T-cell (primary cell): ENCODE results near the gene EPB41L4B. TPM values are rescaled to one million over a fixed set of nuclear protein-coding genes. Genes with fewer than 3 reads are reported as not detected.

Source experiments
- ATAC-seq, 4 experiments: fragments of 200-7000 bp in 3 of 4; fragments of 150-1000 bp in 1 of 4; cut with Tn5 transposase; replicated peaks in 1 of 4; 1 replicate in 3 of 4; 2 replicates in 1 of 4; pipeline ENCODE4 v1.10.0; 2021; ENCODE audit warnings: moderate library complexity in 3 of 4, mild to moderate bottlenecking in 2 of 4, moderate number of reproducible peaks in 1 of 4
- CTCF ChIA-PET, 2 donors: fragments of 300-600 bp; sonication (Branson Sonifier 250); formaldehyde crosslinking; loops; one replicate each; lab custom pipeline; 2022; ENCODE audit warnings: antibody characterized with exemption in 2 of 2; lab: Charles Lee
- POLR2A ChIA-PET, 2 donors: fragments of 300-600 bp; sonication (Branson Sonifier 250); formaldehyde crosslinking; loops; one replicate each; lab custom pipeline; 2022; ENCODE audit warnings: antibody characterized with exemption in 2 of 2; lab: Charles Lee
- DNase-seq, 35 experiments: peaks; one replicate each; pipeline versions ENCODE4 v3.0.0 to v3.0.0-alpha.2; 2013 to 2023
- H3K27ac ChIP-seq: one replicate; pipeline ENCODE4 v1.5.1; 2013; ENCODE audit warnings: low read length
- H3K27me3 ChIP-seq, 2 experiments: replicated peaks in 1 of 2; 1 replicate in 1 of 2; 2 replicates in 1 of 2; pipeline versions ENCODE4 v1.6.1 to v1.7.0; 2013; ENCODE audit warnings: low read length in 1 of 2, mixed read lengths in 1 of 2; ENCODE audit not compliant: control insufficient read depth in 2 of 2, insufficient read depth in 2 of 2; ENCODE audit errors: extremely low read depth in 1 of 2
- H3K36me3 ChIP-seq, 2 donors: 1 replicate in 1 of 2; 2 replicates in 1 of 2; pipeline versions ENCODE4 v1.6.1 to v1.7.0; 2013; ENCODE audit warnings: low read length in 1 of 2; ENCODE audit not compliant: control insufficient read depth in 2 of 2, insufficient read depth in 1 of 2; ENCODE audit errors: extremely low read depth in 1 of 2
- H3K4me1 ChIP-seq, 2 experiments: 1 replicate in 1 of 2; 2 replicates in 1 of 2; pipeline versions ENCODE4 v1.6.1 to v1.7.0; 2013; ENCODE audit warnings: low read length in 2 of 2, mixed read lengths in 1 of 2; ENCODE audit not compliant: insufficient read depth in 2 of 2, control insufficient read depth in 1 of 2; ENCODE audit errors: extremely low read depth in 1 of 2
- H3K4me3 ChIP-seq, 2 donors: 1 replicate in 1 of 2; 2 replicates in 1 of 2; pipeline versions ENCODE4 v1.5.1 to v1.7.0; 2013; ENCODE audit warnings: mild to moderate bottlenecking in 2 of 2, low read length in 1 of 2, moderate library complexity in 1 of 2; ENCODE audit not compliant: control insufficient read depth in 1 of 2; ENCODE audit errors: extremely low read depth in 1 of 2
- H3K9me3 ChIP-seq: 2 replicates; pipeline ENCODE4 v1.7.0; 2013
- H3K27ac Mint-ChIP-seq, 2 donors: one replicate each; pipeline ENCODE4 v1.8.0; 2020 to 2021; ENCODE audit warnings: mild to moderate bottlenecking in 2 of 2, mixed read lengths in 2 of 2
- H3K27me3 Mint-ChIP-seq, 2 donors: one replicate each; pipeline ENCODE4 v1.8.0; 2021 to 2022; ENCODE audit warnings: mixed read lengths in 2 of 2
- H3K36me3 Mint-ChIP-seq: one replicate; pipeline ENCODE4 v1.8.0; 2021; ENCODE audit warnings: mixed read lengths
- H3K4me1 Mint-ChIP-seq, 3 donors: one replicate each; pipeline ENCODE4 v1.8.0; 2020 to 2022; ENCODE audit warnings: mixed read lengths in 3 of 3, mild to moderate bottlenecking in 1 of 3
- H3K4me3 Mint-ChIP-seq, 3 donors: one replicate each; pipeline ENCODE4 v1.8.0; 2020 to 2022; ENCODE audit warnings: mild to moderate bottlenecking in 3 of 3, mixed read lengths in 3 of 3, moderate library complexity in 3 of 3
- H3K9me3 Mint-ChIP-seq, 3 donors: one replicate each; pipeline ENCODE4 v1.8.0; 2020 to 2022; ENCODE audit warnings: mixed read lengths in 3 of 3
- WGBS: methylation state at CpG from one replicate; pipeline ENCODE4 v1.1.5; 2013; ENCODE audit warnings: missing lambda C conversion rate; ENCODE audit not compliant: insufficient coverage; 5-methylcytosine and 5-hydroxymethylcytosine counted together
- total RNA-seq, 35 experiments: library from RNA in 6 of 35; stranded (reverse) in 6 of 35; fragments of 120-200 nt in 1 of 35; gene quantifications; one replicate each; pipeline versions ENCODE4 v1.2.1 to v1.2.4 and lab custom pipeline; 2013 to 2026

EPB41L4B gene
- total RNA-seq, 5 donors from 2014 or later (not counting 1 experiment from before 2014, with no cell fraction given) = 0.16 to 0.26 (median 0.16) TPM; not detected in 2

DNA sequence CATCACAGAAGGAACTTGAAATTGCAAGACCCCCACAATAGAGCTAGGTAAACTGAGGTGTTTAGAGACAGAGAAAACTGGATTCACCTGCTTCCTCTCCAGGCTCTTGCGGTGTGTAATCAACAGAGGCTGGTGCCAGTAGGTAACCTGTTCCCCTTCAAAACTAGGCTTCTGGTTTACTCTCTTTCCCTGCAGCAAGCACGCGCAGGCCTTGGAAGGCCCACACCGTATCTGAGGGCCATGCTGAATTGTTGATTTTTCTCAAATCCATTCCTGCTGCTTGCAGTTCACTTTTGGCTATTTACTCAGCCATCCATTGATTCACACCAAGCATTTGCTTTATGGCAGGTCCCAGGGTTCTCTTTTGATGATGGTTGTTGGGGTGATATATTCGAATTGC, 153.1 kb downstream of the EPB41L4B start:
- H3K4me1 Mint-ChIP-seq = peaks cover 2 to 5% (median 4%) of the 10 kb centered on the region in 3 donors
- POLR2A ChIA-PET = no interaction called here
- peaks cover 0 to 2% of the 10 kb centered on the region in 2 experiments for H3K4me1 ChIP-seq
- WGBS = 98% methylated on average over 4 of the region's 5 CpGs
- H3K9me3 Mint-ChIP-seq = peaks cover 0 to 7% (median 0%) of the 10 kb centered on the region in 3 donors
- H3K27ac Mint-ChIP-seq = no peak overlapping the region
- no peak overlapping the region for H3K27ac ChIP-seq
- peak overlapping the region in 1 of 3 donors; percentile 75 for H3K4me3 Mint-ChIP-seq
- H3K9me3 ChIP-seq = no peaks in the 10 kb centered on the region
- DNase-seq (no peak), ATAC-seq (no peak)
- H3K36me3 Mint-ChIP-seq = no peaks in the 10 kb centered on the region
- no peak overlapping the region for H3K4me3 ChIP-seq
- peaks cover 62 to 70% of the 10 kb centered on the region in 2 donors for H3K27me3 Mint-ChIP-seq
- H3K36me3 ChIP-seq = no peaks in the 10 kb centered on the region
- CTCF ChIA-PET = no interaction called here
- peaks cover 4 to 30% of the 10 kb centered on the region in 2 experiments for H3K27me3 ChIP-seq

- H3K4me1 ChIP-seq = peaks cover 0 to 2% of the 10 kb centered on the region in 2 experiments
- H3K4me1 Mint-ChIP-seq = peaks cover 2 to 5% (median 4%) of the 10 kb centered on the region in 3 donors
- no peaks in the 10 kb centered on the region for H3K36me3 Mint-ChIP-seq
- POLR2A ChIA-PET = no interaction called here
- no peaks in the 10 kb centered on the region for H3K9me3 ChIP-seq
- peaks cover 4 to 30% of the 10 kb centered on the region in 2 experiments for H3K27me3 ChIP-seq
- peak within 1 kb of the TSS in 1 of 2 donors; percentile 26 for H3K4me3 ChIP-seq
- WGBS = 14% methylated on average over 69 of the region's 86 CpGs
- peaks cover 0 to 7% (median 0%) of the 10 kb centered on the region in 3 donors for H3K9me3 Mint-ChIP-seq
- H3K27ac Mint-ChIP-seq = no peak within 1 kb of the TSS
- DNase-seq (no peak), ATAC-seq (no peak)
- H3K27ac ChIP-seq = no peak within 1 kb of the TSS
- H3K27me3 Mint-ChIP-seq = peaks cover 57 to 68% of the 10 kb centered on the region in 2 donors
- CTCF ChIA-PET = interaction anchor here in 1 of 2 donors (0.6 kb wide), 1 partner anchor 176 kb away, joined by 3 read pairs; no protein-coding TSS in a partner anchor
- no peaks in the 10 kb centered on the region for H3K36me3 ChIP-seq
- peak within 1 kb of the TSS; percentile 43 to 75 (median 44) for H3K4me3 Mint-ChIP-seq
Measured at GRCh38 chr9:109166771-109167601, 153.9 kb downstream of the EPB41L4B start, which contains the start of gene FRRS1L. TSS of gene FRRS1L (minus strand) at chr9:109167249. CDS start at chr9:109167138, 111 bp downstream.

- ChIA-PET CTCF (no interaction called here), POLR2A (no interaction called here)
- peaks cover 4 to 30% of the 10 kb centered on the region in 2 experiments for H3K27me3 ChIP-seq
- Mint-ChIP-seq H3K4me3 (peak overlapping the region in 2 of 3 donors; percentile 22 to 38), H3K9me3 (peaks cover 0 to 7% (median under 1%) of the 10 kb centered on the region in 3 donors), H3K27me3 (peaks cover 56 to 69% of the 10 kb centered on the region in 2 donors), H3K4me1 (peaks cover 2 to 5% (median 4%) of the 10 kb centered on the region in 3 donors), H3K27ac (no peak overlapping the region), H3K36me3 (no peaks in the 10 kb centered on the region)
- H3K9me3 ChIP-seq = no peaks in the 10 kb centered on the region
- H3K4me1 ChIP-seq = peaks cover 0 to 2% of the 10 kb centered on the region in 2 experiments
- no peak for ATAC-seq
- H3K36me3 ChIP-seq = no peaks in the 10 kb centered on the region
- no peak overlapping the region for H3K27ac ChIP-seq
- H3K4me3 ChIP-seq = no peak overlapping the region
- no peak for DNase-seq
- 100% methylated on average over 4 of the region's 16 CpGs for WGBS
Measured at GRCh38 chr9:109166171-109166770, 154.6 kb downstream of the EPB41L4B start.

- no peak for ATAC-seq
- ChIA-PET POLR2A (no interaction called here), CTCF (no interaction called here)
- Histone ChIP-seq H3K36me3 (no peaks in the 10 kb centered on the region), H3K4me3 (no peak overlapping the region), H3K27me3 (peaks cover 4 to 25% of the 10 kb centered on the region in 2 experiments), H3K27ac (no peak overlapping the region), H3K9me3 (no peaks in the 10 kb centered on the region), H3K4me1 (peaks cover 0 to 2% of the 10 kb centered on the region in 2 experiments)
- WGBS = 100% methylated on average over 1 of the region's 5 CpGs
- Mint-ChIP-seq H3K27ac (no peak overlapping the region), H3K9me3 (peaks cover 0 to 7% (median 3%) of the 10 kb centered on the region in 3 donors), H3K27me3 (peaks cover 44 to 57% of the 10 kb centered on the region in 2 donors), H3K4me1 (peaks cover 2 to 5% (median 4%) of the 10 kb centered on the region in 3 donors), H3K4me3 (no peak overlapping the region), H3K36me3 (no peaks in the 10 kb centered on the region)
- no peak for DNase-seq
Measured at GRCh38 chr9:109164042-109164441, 156.8 kb downstream of the EPB41L4B start.

GRCh38 chr9:109163194-109163593, 157.7 kb downstream of the EPB41L4B start:
- Mint-ChIP-seq H3K36me3 (no peaks in the 10 kb centered on the region), H3K27me3 (peaks cover 38 to 52% of the 10 kb centered on the region in 2 donors)

GRCh38 chr9:109162677-109163076, 158.2 kb downstream of the EPB41L4B start:
- no peak overlapping the region for H3K4me3 ChIP-seq
- peaks cover 0 to 2% of the 10 kb centered on the region in 2 experiments for H3K4me1 ChIP-seq
- POLR2A ChIA-PET = interaction anchor here in 1 of 2 donors (0.6 kb wide), 1 partner anchor 154 kb away, joined by 7 read pairs; no protein-coding TSS in a partner anchor
- Mint-ChIP-seq H3K36me3 (no peaks in the 10 kb centered on the region), H3K27me3 (peaks cover 36 to 49% of the 10 kb centered on the region in 2 donors), H3K27ac (no peak overlapping the region), H3K9me3 (peaks cover 0 to 7% (median 3%) of the 10 kb centered on the region in 3 donors), H3K4me3 (no peak overlapping the region), H3K4me1 (peaks cover 2 to 5% (median 4%) of the 10 kb centered on the region in 3 donors)
- CTCF ChIA-PET = no interaction called here
- no peaks in the 10 kb centered on the region for H3K9me3 ChIP-seq
- 25% methylated on average over 1 of the region's 3 CpGs for WGBS
- ATAC-seq (no peak), DNase-seq (no peak)
- peaks cover 4 to 21% of the 10 kb centered on the region in 2 experiments for H3K27me3 ChIP-seq
- no peaks in the 10 kb centered on the region for H3K36me3 ChIP-seq
- no peak overlapping the region for H3K27ac ChIP-seq

More at GRCh38 chr9:109163194-109163593, 157.7 kb downstream of the EPB41L4B start:
- Histone ChIP-seq H3K27ac (no peak overlapping the region), H3K9me3 (no peaks in the 10 kb centered on the region), H3K4me3 (no peak overlapping the region), H3K27me3 (peaks cover 4 to 23% of the 10 kb centered on the region in 2 experiments), H3K4me1 (peaks cover 0 to 2% of the 10 kb centered on the region in 2 experiments), H3K36me3 (no peaks in the 10 kb centered on the region)
- H3K27ac Mint-ChIP-seq = no peak overlapping the region
- peaks cover 0 to 7% (median 3%) of the 10 kb centered on the region in 3 donors for H3K9me3 Mint-ChIP-seq
- POLR2A ChIA-PET = no interaction called here
- 100% methylated on average over 1 of the region's 1 CpG for WGBS
- ATAC-seq = no peak
- peaks cover 2 to 5% (median 4%) of the 10 kb centered on the region in 3 donors for H3K4me1 Mint-ChIP-seq
- H3K4me3 Mint-ChIP-seq = no peak overlapping the region
- CTCF ChIA-PET = no interaction called here
- no peak for DNase-seq
